Thyroid gland (tissue), 4 donors: ENCODE measurements around the gene ARHGDIB. TPM values are rescaled to one million over a fixed set of nuclear protein-coding genes. Genes with fewer than 3 reads are reported as not detected.

Source experiments
- DNase-seq, 2 donors: peaks; one replicate each; pipeline ENCODE4 v3.0.0-alpha.2; 2019
- H3K27ac ChIP-seq, 3 donors: fragments of 200-600 bp; sonication (generic); 1 replicate in 2 of 3; 2 replicates in 1 of 3; pipeline ENCODE4 v1.5.1; 2016 to 2019; ENCODE audit warnings: mild to moderate bottlenecking in 1 of 3, moderate library complexity in 1 of 3
- H3K27me3 ChIP-seq: fragments of 200-600 bp; sonication (generic); one replicate; pipeline ENCODE4 v1.5.1; 2019
- H3K36me3 ChIP-seq, 2 donors: fragments of 200-600 bp; sonication (generic); one replicate each; pipeline ENCODE4 v1.5.1; 2016 to 2019
- H3K4me1 ChIP-seq, 2 donors: fragments of 200-600 bp; sonication (generic); one replicate each; pipeline ENCODE4 v1.5.1; 2017 to 2019
- H3K4me3 ChIP-seq, 3 donors: fragments of 200-600 bp; sonication (generic); replicated peaks in 1 of 3; 1 replicate in 2 of 3; 2 replicates in 1 of 3; pipeline ENCODE4 v1.5.1; 2016; ENCODE audit warnings: mild to moderate bottlenecking in 1 of 3
- H3K9me3 ChIP-seq: fragments of 200-600 bp; sonication (generic); one replicate; pipeline ENCODE4 v1.5.1; 2017
- CTCF ChIP-seq, 6 experiments: fragments of 200-600 bp in 3 of 6; fragments of 450-650 bp in 3 of 6; sonication (generic) in 3 of 6; IDR thresholded peaks; one replicate each; pipeline ENCODE4 v1.5.1; 2016 to 2019; ENCODE audit warnings: antibody characterized with exemption in 6 of 6, mild to moderate bottlenecking in 2 of 6, inconsistent platforms in 1 of 6, moderate library complexity in 1 of 6
- POLR2A ChIP-seq, 2 donors: fragments of 450-650 bp; IDR thresholded peaks; one replicate each; pipeline ENCODE4 v1.6.1; 2017; ENCODE audit warnings: antibody characterized with exemption in 2 of 2, mild to moderate bottlenecking in 2 of 2, moderate library complexity in 1 of 2
- WGBS, 2 donors: methylation state at CpG; one replicate each; pipeline ENCODE4 v1.1.5; 2017; 5-methylcytosine and 5-hydroxymethylcytosine counted together
- intact Hi-C: fragments of 100-400 bp; cut with DNase I; formaldehyde crosslinking; loops from one replicate; pipeline ENCODE4 v1.15.1; 2023
- total RNA-seq, 4 donors: library from RNA; depleted of rRNA; stranded (reverse); fragments of >200 nt; gene quantifications; one replicate each; pipeline ENCODE4 v1.2.3, GENCODE V29; 2016

The ARHGDIB gene
- total RNA-seq, 4 donors from 2014 or later: 54.4 to 107 (median 65.9) TPM

- no peaks in the 10 kb centered on the region for H3K9me3 ChIP-seq
- TF ChIP-seq POLR2A (IDR thresholded peaks at IDR 0.05): no peak
- TF ChIP-seq CTCF (IDR thresholded peaks at IDR 0.05): no peak
- DNase-seq: no peak
- no peaks in the 10 kb centered on the region for H3K36me3 ChIP-seq
- 80 to 93% methylated on average over 1 of the region's 1 CpG for WGBS, 2 donors
- intact Hi-C loops: loop anchor here (10.0 kb wide), 1 partner anchor 57 kb away; no protein-coding TSS in a partner anchor
- H3K27ac ChIP-seq: no peak overlapping the region
- H3K4me1 ChIP-seq: no peaks in the 10 kb centered on the region
- H3K4me3 ChIP-seq: no peak overlapping the region
- H3K27me3 ChIP-seq: no peaks in the 10 kb centered on the region
Observed at GRCh38 chr12:14937689-14938088, 23.7 kb downstream of the ARHGDIB start.

GRCh38 chr12:14937014-14937413 lies 24.4 kb downstream of the ARHGDIB start:
- H3K4me1 ChIP-seq: no peaks in the 10 kb centered on the region
- no peak overlapping the region for H3K27ac ChIP-seq
- 98 to 99% methylated on average over 3 of the region's 3 CpGs for WGBS, 2 donors
- no peaks in the 10 kb centered on the region for H3K27me3 ChIP-seq
- H3K9me3 ChIP-seq: no peaks in the 10 kb centered on the region
- H3K4me3 ChIP-seq: no peak overlapping the region
- DNase-seq: no peak
- intact Hi-C loops: loop anchor here (10.0 kb wide), 1 partner anchor 58 kb away; no protein-coding TSS in a partner anchor
- no peaks in the 10 kb centered on the region for H3K36me3 ChIP-seq
- TF ChIP-seq CTCF (IDR thresholded peaks at IDR 0.05) (no peak), POLR2A (IDR thresholded peaks at IDR 0.05) (no peak)

GRCh38 chr12:14936224-14936861 lies 25.1 kb downstream of the ARHGDIB start:
- no peak for DNase-seq
- WGBS, 2 donors: 85 to 93% methylated on average over 6 of the region's 6 CpGs
- Histone ChIP-seq H3K9me3 (no peaks in the 10 kb centered on the region), H3K27ac (no peak overlapping the region), H3K27me3 (no peaks in the 10 kb centered on the region), H3K36me3 (no peaks in the 10 kb centered on the region), H3K4me3 (no peak overlapping the region), H3K4me1 (peaks cover 3 to 4% of the 10 kb centered on the region in 2 donors)
- TF ChIP-seq CTCF (IDR thresholded peaks at IDR 0.05): peak in 1 of 6 experiments; percentile 20
- no peak for TF ChIP-seq POLR2A (IDR thresholded peaks at IDR 0.05)
- intact Hi-C loops: loop anchor here (10.0 kb wide), 1 partner anchor 58 kb away; no protein-coding TSS in a partner anchor

- H3K9me3 ChIP-seq: no peaks in the 10 kb centered on the region
- intact Hi-C loops: loop anchor here (10.0 kb wide), 1 partner anchor 60 kb away; no protein-coding TSS in a partner anchor
- H3K36me3 ChIP-seq: no peaks in the 10 kb centered on the region
- no peak overlapping the region for H3K4me3 ChIP-seq
- H3K4me1 ChIP-seq: peaks cover 8 to 16% of the 10 kb centered on the region in 2 donors
- TF ChIP-seq POLR2A (IDR thresholded peaks at IDR 0.05) (no peak), CTCF (IDR thresholded peaks at IDR 0.05) (no peak)
- peak overlapping the region in 1 of 3 donors; percentile 37 for H3K27ac ChIP-seq
- no peak for DNase-seq
- H3K27me3 ChIP-seq: no peaks in the 10 kb centered on the region
- WGBS, 2 donors: 77 to 81% methylated on average over 4 of the region's 4 CpGs
Observed at GRCh38 chr12:14935031-14935430, 26.4 kb downstream of the ARHGDIB start.

- intact Hi-C loops: loop anchor here (10.0 kb wide), 1 partner anchor 60 kb away; no protein-coding TSS in a partner anchor
- WGBS, 2 donors: 99 to 100% methylated on average over 2 of the region's 2 CpGs
- TF ChIP-seq POLR2A (IDR thresholded peaks at IDR 0.05) (no peak), CTCF (IDR thresholded peaks at IDR 0.05) (no peak)
Observed at GRCh38 chr12:14934511-14934910, 26.9 kb downstream of the ARHGDIB start.

More at GRCh38 chr12:14934511-14934910, 26.9 kb downstream of the ARHGDIB start:
- no peaks in the 10 kb centered on the region for H3K36me3 ChIP-seq
- no peaks in the 10 kb centered on the region for H3K27me3 ChIP-seq
- no peak for DNase-seq
- H3K4me3 ChIP-seq: no peak overlapping the region
- peaks cover 13 to 21% of the 10 kb centered on the region in 2 donors for H3K4me1 ChIP-seq
- H3K27ac ChIP-seq: no peak overlapping the region
- H3K9me3 ChIP-seq: no peaks in the 10 kb centered on the region
